ENCODE measurements around the gene LPIN1. TPM values are rescaled to one million over a fixed set of nuclear protein-coding genes. Genes with fewer than 3 reads are reported as not detected.

LPIN1 gene
- total and polyA plus RNA-seq, 2 of the 8 experiments (the other 6 are each of a cell fraction or from before 2014, with no cell fraction given), result 4.3 to 9.8 TPM

DNA sequence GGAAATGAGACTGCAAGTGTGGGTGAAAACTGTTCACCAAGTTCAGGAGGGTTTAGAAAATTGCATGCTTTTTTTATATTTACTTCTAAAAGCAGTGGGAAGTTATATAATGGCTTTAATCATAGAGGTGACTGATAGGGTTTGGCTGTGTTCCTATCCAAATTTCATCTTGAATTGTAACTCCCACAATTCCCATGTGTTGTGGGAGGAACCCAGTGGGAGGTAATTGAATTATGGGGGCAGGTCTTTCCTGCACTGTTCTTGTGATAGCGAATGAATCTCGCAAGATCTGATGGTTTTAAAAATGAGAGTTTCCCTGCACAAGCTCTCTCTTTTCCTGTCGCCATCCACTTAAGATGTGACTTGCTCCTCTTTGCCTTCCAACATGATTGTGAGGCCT lies 40.7 kb upstream of the LPIN1 start:
- Histone ChIP-seq H3K23me2 (ENCODE audit: low read depth, low read length) (no peaks in the 10 kb centered on the region), H3K79me1 (ENCODE audit: low read depth, low read length) (no peaks in the 10 kb centered on the region), H4K8ac (ENCODE audit: extremely low read depth, insufficient read depth, low read length) (no peak overlapping the region), H3K4me1 (replicated peaks in 1 of 4; ENCODE audit: control insufficient read depth in 3 of 4, insufficient read depth in 4 of 4, low read length in 3 of 4) (no peaks in the 10 kb centered on the region), H3K4ac (replicated peaks; ENCODE audit: insufficient read length, low read depth, low read length) (no peak overlapping the region), H3K23ac (ENCODE audit: insufficient read length) (no peak overlapping the region), H2BK120ac (replicated peaks; ENCODE audit: low read depth, low read length) (no peak overlapping the region), H2AFZ (ENCODE audit: low read length) (no peak overlapping the region), H3K18ac (ENCODE audit: extremely low read depth, low read length) (no peak overlapping the region), H3K56ac (replicated peaks; ENCODE audit: insufficient read length, low read depth, low read length) (no peak overlapping the region), H4K5ac (ENCODE audit: insufficient read length, low read depth, low read length) (no peak overlapping the region), H4K20me1 (replicated peaks in 1 of 2; ENCODE audit: control insufficient read depth in 1 of 2, insufficient read depth in 2 of 2, low read length in 2 of 2) (no peaks in the 10 kb centered on the region), H3K27me3 (replicated peaks in 1 of 4; ENCODE audit: control insufficient read depth in 3 of 4, extremely low read depth in 1 of 4, insufficient read depth in 3 of 4, low read length in 3 of 4) (no peaks in the 10 kb centered on the region), H3K9me3 (ENCODE audit: insufficient read depth in 2 of 2, low read depth in 1 of 2, low read length in 1 of 2) (peaks cover 0 to 3% of the 10 kb centered on the region in 2 experiments; a peak in 2 of 4 replicates), H2BK5ac (ENCODE audit: low read depth, low read length) (no peak overlapping the region), H4K91ac (replicated peaks; ENCODE audit: insufficient read length, low read length) (no peak overlapping the region), H2BK12ac (ENCODE audit: low read depth, low read length) (no peak overlapping the region), H2BK20ac (ENCODE audit: low read length) (no peak overlapping the region), H3K27ac (ENCODE audit: low read depth, low read length) (no peak overlapping the region), H3K36me3 (ENCODE audit: control insufficient read depth in 2 of 4, insufficient read depth in 4 of 4, low read length in 3 of 4) (no peaks in the 10 kb centered on the region), H3K4me3 (ENCODE audit: extremely low read depth in 1 of 4, insufficient read depth in 2 of 4, low read depth in 3 of 4, low read length in 4 of 4) (no peak overlapping the region), H2BK15ac (ENCODE audit: low read length) (no peak overlapping the region), H3K79me2 (ENCODE audit: control insufficient read depth in 1 of 2, insufficient read depth in 2 of 2, low read length in 2 of 2) (no peaks in the 10 kb centered on the region), H2AK5ac (ENCODE audit: low read depth, low read length) (no peak overlapping the region), H3K14ac (ENCODE audit: insufficient read length) (no peak overlapping the region), H3K4me2 (ENCODE audit: insufficient read depth in 1 of 2, low read depth in 2 of 2, low read length in 2 of 2) (no peak overlapping the region), H3K9ac (replicated peaks in 1 of 4; ENCODE audit: extremely low read depth in 1 of 4, low read depth in 3 of 4, low read length in 3 of 4) (no peak overlapping the region)
- CTCF ChIA-PET (ENCODE audit: partially characterized antibody), result interaction anchor here (1.2 to 6.9 kb wide), 7 partner anchors 13 to 39 kb away, joined by 3 to 35 read pairs (median 6); no protein-coding TSS in a partner anchor
- DNase-seq (ENCODE audit: low read depth in 1 of 2, low spot score in 2 of 2) (no peak), FAIRE-seq (no peak)
- POLR2A ChIA-PET (ENCODE audit: partially characterized antibody), result no interaction called here
- 93% methylated on average over 3 of the region's 3 CpGs; no CpG with 5 or more reads in 1 of the 2 experiments for WGBS, 2 experiments (ENCODE audit: extremely low coverage in 1 of 2, insufficient coverage in 1 of 2, insufficient read length in 1 of 2, insufficient replicate concordance in 2 of 2, low coverage in 1 of 2, low lambda C conversion rate in 2 of 2, missing lambda C conversion rate in 1 of 2)
- TF ChIP-seq NANOG (IDR thresholded peaks at IDR 0.05; ENCODE audit: insufficient read depth, low read depth, low read length, poor library complexity, severe bottlenecking), result no peak
- no peak for TF ChIP-seq FOSL1 (IDR thresholded peaks at IDR 0.05; ENCODE audit: insufficient read depth, low read depth, low read length)
- TF ChIP-seq SIX5 (IDR thresholded peaks at IDR 0.05; ENCODE audit: low read depth, low read length), result no peak
- no peak for TF ChIP-seq POU5F1 (IDR thresholded peaks at IDR 0.05; ENCODE audit: low read depth, low read length)
- TF ChIP-seq ZNF274 (IDR thresholded peaks at IDR 0.05; ENCODE audit: borderline replicate concordance, extremely low read depth, low read length), result no peak
- no peak for TF ChIP-seq KDM5A (IDR thresholded peaks at IDR 0.05; ENCODE audit: low read length)
- TF ChIP-seq JUN (IDR thresholded peaks at IDR 0.05; ENCODE audit: low read depth, low read length), result no peak
- no peak for TF ChIP-seq GABPA (IDR thresholded peaks at IDR 0.05; ENCODE audit: borderline replicate concordance, insufficient read depth, low read length)
- TF ChIP-seq BCL11A (IDR thresholded peaks at IDR 0.05; ENCODE audit: low read depth in 2 of 2, low read length in 2 of 2), result no peak

Data from H1 (cell line).